Endothelial cell of umbilical vein (primary cell): ENCODE results near the gene MEF2A. TPM values are rescaled to one million over a fixed set of nuclear protein-coding genes. Genes with fewer than 3 reads are reported as not detected.

Experiments
- BruUV-seq: library from RNA; stranded (reverse); fragments of 400-500 nt; replicated peaks from 2 replicates; lab custom pipeline; 2021; lab: Mats Ljungman, UMichigan
- CTCF ChIA-PET: fragments of 300-600, 350-600 bp; sonication (Branson Sonifier 250); formaldehyde crosslinking; loops from one replicate; lab custom pipeline; 2021; ENCODE audit warnings: antibody characterized with exemption, inconsistent platforms; lab: Charles Lee
- POLR2A ChIA-PET: fragments of 300-600, 350-600 bp; sonication (Branson Sonifier 250); formaldehyde crosslinking; loops from one replicate; lab custom pipeline; 2021; ENCODE audit warnings: antibody characterized with exemption, inconsistent platforms; lab: Charles Lee
- DNase-seq: peaks from one replicate; pipeline ENCODE4 v3.0.0-alpha.2; 2011; ENCODE audit warnings: low read depth, low spot score
- FAIRE-seq: peaks from 2 replicates; lab custom pipeline; 2011; peaks lifted over from hg19 to GRCh38; lab: Jason Lieb, UNC
- H2AFZ ChIP-seq: 2 replicates; pipeline ENCODE4 v1.6.0; 2012; ENCODE audit warnings: low read depth, low read length, control low read depth, inconsistent platforms
- H3K27ac ChIP-seq: 2 replicates; pipeline ENCODE4 v1.5.1; 2011; ENCODE audit warnings: low read depth, mild to moderate bottlenecking, control low read depth, low read length, moderate library complexity; ENCODE audit not compliant: insufficient read depth
- H3K27me3 ChIP-seq, 2 experiments: 2 replicates each; pipeline versions ENCODE4 v1.6.0 to v1.6.1; 2011; ENCODE audit warnings: low read length in 2 of 2, mixed read lengths in 1 of 2; ENCODE audit not compliant: control insufficient read depth in 2 of 2, insufficient read depth in 2 of 2
- H3K36me3 ChIP-seq, 2 experiments: 2 replicates in 1 of 2; 3 replicates in 1 of 2; pipeline ENCODE4 v1.5.1; 2011; ENCODE audit warnings: low read length in 2 of 2, mild to moderate bottlenecking in 1 of 2, moderate library complexity in 1 of 2; ENCODE audit not compliant: control insufficient read depth in 2 of 2, insufficient read depth in 2 of 2; ENCODE audit errors: extremely low read depth in 1 of 2
- H3K4me1 ChIP-seq: 3 replicates; pipeline ENCODE4 v1.5.1; 2011; ENCODE audit warnings: mild to moderate bottlenecking, low read length; ENCODE audit not compliant: control insufficient read depth, insufficient read depth; ENCODE audit errors: extremely low read depth
- H3K4me2 ChIP-seq: 2 replicates; pipeline ENCODE4 v1.6.1; 2011; ENCODE audit warnings: low read length, control low read depth, mixed read lengths; ENCODE audit not compliant: insufficient read depth
- H3K4me3 ChIP-seq, 3 experiments: fragments of 200-600 bp in 1 of 3; sonication (generic), shearing (Covaris generic) in 1 of 3; replicated peaks in 1 of 3; 2 replicates each; pipeline ENCODE4 v1.5.1; 2011 to 2016; ENCODE audit warnings: control low read depth in 3 of 3, low read length in 3 of 3, mild to moderate bottlenecking in 2 of 3, inconsistent platforms in 1 of 3, low read depth in 1 of 3, moderate library complexity in 1 of 3; ENCODE audit not compliant: insufficient read depth in 1 of 3
- H3K79me2 ChIP-seq: 2 replicates; pipeline ENCODE4 v1.6.0; 2012; ENCODE audit warnings: low read length, inconsistent platforms; ENCODE audit not compliant: control insufficient read depth, insufficient read depth
- H3K9ac ChIP-seq: replicated peaks from 2 replicates; pipeline ENCODE3; 2011; ENCODE audit warnings: low read length, control low read depth; ENCODE audit not compliant: insufficient read depth; ENCODE audit errors: extremely low read depth
- H3K9me1 ChIP-seq: replicated peaks from 3 replicates; pipeline ENCODE4 v1.6.0; 2011; ENCODE audit warnings: mild to moderate bottlenecking, low read length; ENCODE audit not compliant: control insufficient read depth, insufficient read depth; ENCODE audit errors: extremely low read depth
- H3K9me3 ChIP-seq: replicated peaks from 2 replicates; pipeline ENCODE4 v1.5.1; 2012; ENCODE audit warnings: low read length, inconsistent platforms; ENCODE audit not compliant: control insufficient read depth, insufficient read depth
- H4K20me1 ChIP-seq: replicated peaks from 2 replicates; pipeline ENCODE3; 2011; ENCODE audit warnings: mild to moderate bottlenecking, low read length; ENCODE audit not compliant: control insufficient read depth, insufficient read depth; ENCODE audit errors: extremely low read depth
- EZH2 ChIP-seq: IDR thresholded peaks from 2 replicates; pipeline ENCODE4 v1.6.1; 2012; ENCODE audit warnings: borderline replicate concordance, low read depth, mild to moderate bottlenecking, moderate library complexity, low read length, inconsistent platforms; ENCODE audit not compliant: severe bottlenecking
- FOS ChIP-seq: IDR thresholded peaks from 2 replicates; pipeline ENCODE4 v1.6.1; 2011; ENCODE audit warnings: mild to moderate bottlenecking, low read length, moderate library complexity, borderline replicate concordance; ENCODE audit not compliant: insufficient read depth
- GATA2 ChIP-seq: IDR thresholded peaks from 2 replicates; pipeline ENCODE4 v1.7.0; 2011; ENCODE audit warnings: low read depth, mild to moderate bottlenecking, moderate library complexity, mixed read lengths, low read length; ENCODE audit not compliant: insufficient read length, insufficient read depth
- JUN ChIP-seq: IDR thresholded peaks from 2 replicates; pipeline ENCODE4 v1.6.1; 2011; ENCODE audit warnings: borderline replicate concordance, low read depth; ENCODE audit not compliant: insufficient read length, insufficient read depth
- MYC ChIP-seq: IDR thresholded peaks from one replicate; pipeline ENCODE4 v1.6.1; 2011; ENCODE audit warnings: mild to moderate bottlenecking, low read depth, low read length
- POLR2A ChIP-seq: IDR thresholded peaks from 2 replicates; pipeline ENCODE4 v1.6.1; 2012; ENCODE audit warnings: low read depth, mild to moderate bottlenecking, control low read depth, low read length
- POLR2AphosphoS5 ChIP-seq: IDR thresholded peaks from 2 replicates; pipeline ENCODE4 v1.6.1; 2012; ENCODE audit warnings: low read depth, mild to moderate bottlenecking, control low read depth, low read length, moderate library complexity; ENCODE audit not compliant: insufficient read depth
- dilution Hi-C: fragments of 300-500 bp; cut with MboI; formaldehyde crosslinking; loops from one replicate; pipeline ENCODE4 v1.15.0; 2019; ENCODE audit warnings: low sequenced_read_pairs; ENCODE audit not compliant: extremely low pct_ligation_motif_present
- intact Hi-C: fragments of 100-400 bp; cut with micrococcal nuclease; formaldehyde crosslinking; loops from one replicate; pipeline ENCODE4 v1.10.0; 2022
- polyA plus RNA-seq, 4 experiments: library from polyadenylated mRNA; depleted of rRNA in 3 of 4; stranded (reverse) in 3 of 4; unstranded in 1 of 4; fragments of >200 nt; gene quantifications; 2 replicates each; pipeline versions ENCODE4 v1.2.1 to v1.2.3, GENCODE V29; 2011 to 2012; ENCODE audit warnings: missing spikeins in 1 of 4
- total RNA-seq: library from RNA; stranded (reverse); gene quantifications from 2 replicates; pipeline ENCODE4 v1.2.3, GENCODE V29; 2021
- TF ChIP-seq, protein P1 (sequence below): IDR thresholded peaks from 2 replicates; pipeline ENCODE4 v1.6.1; 2011; ENCODE audit not compliant: insufficient read depth, insufficient read length
- TF ChIP-seq, protein P2 (sequence below), 2 donors: IDR thresholded peaks; 1 replicate in 1 of 2; 2 replicates in 1 of 2; pipeline ENCODE4 v1.5.1; 2011; ENCODE audit warnings: low read length in 2 of 2, mild to moderate bottlenecking in 2 of 2, moderate library complexity in 2 of 2, control low read depth in 1 of 2, inconsistent platforms in 1 of 2, low read depth in 1 of 2; ENCODE audit not compliant: insufficient read depth in 1 of 2; ENCODE audit errors: extremely low read depth in 1 of 2

MEF2A gene
- total and polyA plus RNA-seq, 2 donors (not counting 3 experiments of a cell fraction or from before 2014, with no cell fraction given), result 38.0 to 45.3 TPM

DNA sequence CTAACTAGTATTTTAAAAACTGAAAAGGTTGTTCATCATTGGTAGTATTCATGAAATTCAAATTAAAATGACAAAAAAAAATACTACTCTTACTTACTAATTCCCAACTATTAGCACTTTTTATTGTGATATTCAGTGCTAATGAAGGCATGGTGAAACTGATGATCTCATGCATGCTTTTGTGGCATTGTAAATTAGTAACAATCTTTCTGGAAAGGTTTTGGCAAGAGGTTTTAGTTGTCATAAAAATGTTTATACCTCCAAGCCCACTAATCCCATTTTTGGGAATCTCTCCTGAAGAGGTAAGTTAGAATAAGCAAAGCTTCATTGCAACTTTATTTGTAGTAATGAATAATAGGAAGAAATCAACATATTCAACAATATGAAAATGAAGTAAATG is 114.5 kb downstream of the MEF2A start:
- Histone ChIP-seq H4K20me1 (no peaks in the 10 kb centered on the region), H2AFZ (no peak overlapping the region), H3K9me3 (no peaks in the 10 kb centered on the region), H3K9me1 (no peaks in the 10 kb centered on the region), H3K79me2 (peaks cover 3% of the 10 kb centered on the region), H3K27ac (no peak overlapping the region), H3K4me3 (no peak overlapping the region), H3K4me2 (no peak overlapping the region), H3K4me1 (peaks cover 23% of the 10 kb centered on the region), H3K9ac (no peak overlapping the region), H3K36me3 (peaks cover 1 to 6% of the 10 kb centered on the region in 2 experiments), H3K27me3 (no peaks in the 10 kb centered on the region)
- dilution Hi-C loops, result no loop called here
- no TSS peak for BruUV-seq
- POLR2A ChIA-PET, result no interaction called here
- CTCF ChIA-PET, result interaction anchor here (3.2 kb wide), 1 partner anchor 24 kb away, joined by 56 read pairs; no protein-coding TSS in a partner anchor
- TF ChIP-seq, protein P1, sequence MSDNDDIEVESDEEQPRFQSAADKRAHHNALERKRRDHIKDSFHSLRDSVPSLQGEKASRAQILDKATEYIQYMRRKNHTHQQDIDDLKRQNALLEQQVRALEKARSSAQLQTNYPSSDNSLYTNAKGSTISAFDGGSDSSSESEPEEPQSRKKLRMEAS, result no peak
- TF ChIP-seq GATA2 (no peak), POLR2AphosphoS5 (no peak), FOS (no peak), JUN (no peak), EZH2 (no peak), MYC (no peak), POLR2A (no peak)
- TF ChIP-seq, protein P2, sequence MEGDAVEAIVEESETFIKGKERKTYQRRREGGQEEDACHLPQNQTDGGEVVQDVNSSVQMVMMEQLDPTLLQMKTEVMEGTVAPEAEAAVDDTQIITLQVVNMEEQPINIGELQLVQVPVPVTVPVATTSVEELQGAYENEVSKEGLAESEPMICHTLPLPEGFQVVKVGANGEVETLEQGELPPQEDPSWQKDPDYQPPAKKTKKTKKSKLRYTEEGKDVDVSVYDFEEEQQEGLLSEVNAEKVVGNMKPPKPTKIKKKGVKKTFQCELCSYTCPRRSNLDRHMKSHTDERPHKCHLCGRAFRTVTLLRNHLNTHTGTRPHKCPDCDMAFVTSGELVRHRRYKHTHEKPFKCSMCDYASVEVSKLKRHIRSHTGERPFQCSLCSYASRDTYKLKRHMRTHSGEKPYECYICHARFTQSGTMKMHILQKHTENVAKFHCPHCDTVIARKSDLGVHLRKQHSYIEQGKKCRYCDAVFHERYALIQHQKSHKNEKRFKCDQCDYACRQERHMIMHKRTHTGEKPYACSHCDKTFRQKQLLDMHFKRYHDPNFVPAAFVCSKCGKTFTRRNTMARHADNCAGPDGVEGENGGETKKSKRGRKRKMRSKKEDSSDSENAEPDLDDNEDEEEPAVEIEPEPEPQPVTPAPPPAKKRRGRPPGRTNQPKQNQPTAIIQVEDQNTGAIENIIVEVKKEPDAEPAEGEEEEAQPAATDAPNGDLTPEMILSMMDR (IDR thresholded peaks at IDR 0.05; ENCODE audit: extremely low read depth in 1 of 2, insufficient read depth in 1 of 2, low read depth in 1 of 2, low read length in 2 of 2), result no peak
- no peak for DNase-seq
- intact Hi-C loops, result loop anchor here (5.0 kb wide), 1 partner anchor 338 kb away; no protein-coding TSS in a partner anchor
- FAIRE-seq, result no peak
